Measurements from ENCODE around the gene BHMT.

BHMT gene

GRCh38 chr5:79170661-79171060 lies 59.1 kb downstream of the BHMT start:
- no peaks in the 10 kb centered on the region for H3F3A ChIP-seq (ENCODE audit: control insufficient read depth, insufficient read depth)
- no peaks in the 10 kb centered on the region for H3K36me3 ChIP-seq (ENCODE audit: control insufficient read depth, low read length)
- no peaks in the 10 kb centered on the region for H3K9me2 ChIP-seq (replicated peaks; ENCODE audit: control insufficient read depth, low read length)
- H3K4me2 ChIP-seq (ENCODE audit: low read length), result no peak overlapping the region
- no peaks in the 10 kb centered on the region for H4K20me1 ChIP-seq (ENCODE audit: control insufficient read depth, insufficient read depth, low read depth, low read length)
- no peaks in the 10 kb centered on the region for H3K9me3 ChIP-seq (ENCODE audit: control insufficient read depth, insufficient read depth, low read length)
- no peaks in the 10 kb centered on the region for H3K4me1 ChIP-seq (ENCODE audit: control insufficient read depth, low read length)
- no peaks in the 10 kb centered on the region for H3K27me3 ChIP-seq (ENCODE audit: control insufficient read depth, low read length)
- TF ChIP-seq CTCF (IDR thresholded peaks at IDR 0.05; ENCODE audit: low read depth, low read length, poor library complexity, severe bottlenecking), result no peak
- H3K4me3 ChIP-seq (ENCODE audit: low read length), result no peak overlapping the region
- no peaks in the 10 kb centered on the region for H3K79me2 ChIP-seq (ENCODE audit: control insufficient read depth, low read length)
- no peak overlapping the region for H3K27ac ChIP-seq (ENCODE audit: low read depth, low read length)

DNA sequence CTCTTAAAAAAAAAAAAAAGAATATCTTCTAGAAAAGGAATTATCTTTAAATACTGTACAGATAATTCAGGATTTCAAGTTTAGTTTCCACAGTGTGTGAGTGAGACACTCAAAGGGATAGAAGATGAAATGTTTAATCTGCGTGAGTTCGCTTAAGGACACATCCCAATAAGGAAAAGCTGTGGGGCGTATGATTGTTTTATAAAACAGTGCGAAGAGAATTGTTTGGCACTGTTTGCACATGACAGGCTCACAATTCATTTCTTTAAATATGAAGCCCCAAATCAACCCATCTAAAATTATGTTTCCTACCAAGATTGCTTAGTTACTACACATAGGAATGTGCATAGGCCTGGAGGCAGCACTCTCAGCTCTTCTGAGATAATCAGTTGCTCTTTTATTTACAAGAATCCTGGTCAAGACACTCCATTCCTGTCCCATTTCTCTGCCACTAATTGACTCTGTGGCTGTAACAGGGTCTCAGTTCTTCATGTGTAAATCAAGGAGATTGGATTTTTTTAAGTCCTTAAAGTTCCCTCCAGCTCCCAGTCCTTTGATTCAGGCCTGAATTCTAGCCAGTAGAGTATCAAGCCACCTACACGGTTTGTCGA lies 60.1 kb downstream of the BHMT start:
- Histone ChIP-seq H3K79me2 (ENCODE audit: control insufficient read depth, low read length) (no peaks in the 10 kb centered on the region), H3K36me3 (ENCODE audit: control insufficient read depth, low read length) (no peaks in the 10 kb centered on the region), H3K9me3 (ENCODE audit: control insufficient read depth, insufficient read depth, low read length) (no peaks in the 10 kb centered on the region), H3K4me3 (ENCODE audit: low read length) (no peak overlapping the region), H3K9me2 (replicated peaks; ENCODE audit: control insufficient read depth, low read length) (no peaks in the 10 kb centered on the region), H3K4me2 (ENCODE audit: low read length) (no peak overlapping the region), H3F3A (ENCODE audit: control insufficient read depth, insufficient read depth) (no peaks in the 10 kb centered on the region), H3K4me1 (ENCODE audit: control insufficient read depth, low read length) (no peaks in the 10 kb centered on the region), H4K20me1 (ENCODE audit: control insufficient read depth, insufficient read depth, low read depth, low read length) (no peaks in the 10 kb centered on the region), H3K27ac (ENCODE audit: low read depth, low read length) (no peak overlapping the region), H3K27me3 (ENCODE audit: control insufficient read depth, low read length) (no peaks in the 10 kb centered on the region)
- TF ChIP-seq EZH2phosphoT487 (IDR thresholded peaks at IDR 0.05; ENCODE audit: borderline replicate concordance, low read length) (no peak), CTCF (IDR thresholded peaks at IDR 0.05; ENCODE audit: low read depth, low read length, poor library complexity, severe bottlenecking) (no peak)

GRCh38 chr5:79172269-79172668 lies 60.7 kb downstream of the BHMT start:
- Histone ChIP-seq H3F3A (ENCODE audit: control insufficient read depth, insufficient read depth) (no peaks in the 10 kb centered on the region), H3K4me1 (ENCODE audit: control insufficient read depth, low read length) (no peaks in the 10 kb centered on the region), H3K9me2 (replicated peaks; ENCODE audit: control insufficient read depth, low read length) (no peaks in the 10 kb centered on the region), H3K36me3 (ENCODE audit: control insufficient read depth, low read length) (no peaks in the 10 kb centered on the region), H3K4me3 (ENCODE audit: low read length) (no peak overlapping the region), H3K27me3 (ENCODE audit: control insufficient read depth, low read length) (no peaks in the 10 kb centered on the region), H3K9me3 (ENCODE audit: control insufficient read depth, insufficient read depth, low read length) (no peaks in the 10 kb centered on the region), H3K79me2 (ENCODE audit: control insufficient read depth, low read length) (no peaks in the 10 kb centered on the region), H3K27ac (ENCODE audit: low read depth, low read length) (no peak overlapping the region), H3K4me2 (ENCODE audit: low read length) (no peak overlapping the region), H4K20me1 (ENCODE audit: control insufficient read depth, insufficient read depth, low read depth, low read length) (no peaks in the 10 kb centered on the region)
- no peak for TF ChIP-seq EZH2phosphoT487 (IDR thresholded peaks at IDR 0.05; ENCODE audit: borderline replicate concordance, low read length)
- TF ChIP-seq CTCF (IDR thresholded peaks at IDR 0.05; ENCODE audit: low read depth, low read length, poor library complexity, severe bottlenecking), result no peak
